Suprapubic skin (tissue), 4 donors: ENCODE data around the gene WWOX. TPM values are rescaled to one million over a fixed set of nuclear protein-coding genes. Genes with fewer than 3 reads are reported as not detected.

ENCODE experiments used
- DNase-seq, 2 donors: peaks; one replicate each; pipeline ENCODE4 v3.0.0-alpha.2; 2019; ENCODE audit warnings: low spot score in 2 of 2
- H3K27ac ChIP-seq: fragments of 200-600 bp; sonication (generic); one replicate; pipeline ENCODE4 v1.5.1; 2019
- H3K27me3 ChIP-seq: fragments of 200-600 bp; sonication (generic); one replicate; pipeline ENCODE4 v1.5.1; 2019
- H3K36me3 ChIP-seq: fragments of 200-600 bp; sonication (generic); one replicate; pipeline ENCODE4 v1.5.1; 2019
- H3K4me1 ChIP-seq: fragments of 200-600 bp; sonication (generic); one replicate; pipeline ENCODE4 v1.5.1; 2019
- H3K4me3 ChIP-seq: fragments of 200-600 bp; sonication (generic); one replicate; pipeline ENCODE4 v1.5.1; 2019; ENCODE audit warnings: mild to moderate bottlenecking
- H3K9me3 ChIP-seq: fragments of 200-600 bp; sonication (generic); one replicate; pipeline ENCODE4 v1.5.1; 2019
- CTCF ChIP-seq, 2 donors: fragments of 200-600 bp in 1 of 2; fragments of 450-650 bp in 1 of 2; sonication (generic) in 1 of 2; IDR thresholded peaks; one replicate each; pipeline ENCODE4 v1.5.1; 2016 to 2019; ENCODE audit warnings: antibody characterized with exemption in 2 of 2, mild to moderate bottlenecking in 1 of 2, moderate library complexity in 1 of 2
- EP300 ChIP-seq: sonication (generic); formaldehyde crosslinking; IDR thresholded peaks from one replicate; pipeline ENCODE4 v1.6.1; 2017; ENCODE audit warnings: antibody characterized with exemption
- POLR2A ChIP-seq, 2 donors: fragments of 450-650 bp; IDR thresholded peaks; one replicate each; pipeline ENCODE4 v1.6.1; 2017; ENCODE audit warnings: antibody characterized with exemption in 2 of 2, mild to moderate bottlenecking in 2 of 2, moderate library complexity in 2 of 2
- POLR2AphosphoS5 ChIP-seq, 3 donors: sonication (generic); formaldehyde crosslinking; IDR thresholded peaks; one replicate each; pipeline ENCODE4 v1.6.1; 2017; ENCODE audit warnings: antibody characterized with exemption in 3 of 3
- WGBS: methylation state at CpG from one replicate; pipeline ENCODE4 v1.1.5; 2018; 5-methylcytosine and 5-hydroxymethylcytosine counted together
- total RNA-seq, 4 donors: library from RNA; depleted of rRNA; stranded (reverse); fragments of >200 nt; gene quantifications; one replicate each; pipeline ENCODE4 v1.1.0, GENCODE V29; 2016

Gene WWOX
- total RNA-seq, 4 donors from 2014 or later = 29.6 to 104 (median 47.3) TPM

DNA sequence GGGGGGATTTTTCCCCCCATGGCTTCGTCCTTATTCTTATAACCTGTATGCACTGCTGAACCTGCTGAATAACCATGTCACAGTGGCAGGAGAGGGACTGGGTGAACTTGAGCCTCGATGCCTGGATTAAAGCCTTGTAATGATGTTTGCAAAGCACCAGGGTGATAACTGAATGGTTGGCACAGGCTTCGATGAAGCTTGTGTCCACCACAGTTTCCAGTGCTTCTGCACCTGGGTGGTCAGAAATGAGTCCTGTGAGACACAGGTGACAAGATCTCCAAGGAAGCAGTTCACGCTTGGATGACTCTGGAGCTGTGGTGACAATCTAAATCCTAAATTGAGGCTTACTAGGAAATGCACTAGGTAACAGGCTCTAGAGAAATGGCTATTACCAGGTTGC is 771.8 kb downstream of the WWOX start:
- DNase-seq = no peak
- H3K36me3 ChIP-seq = no peaks in the 10 kb centered on the region

DNA sequence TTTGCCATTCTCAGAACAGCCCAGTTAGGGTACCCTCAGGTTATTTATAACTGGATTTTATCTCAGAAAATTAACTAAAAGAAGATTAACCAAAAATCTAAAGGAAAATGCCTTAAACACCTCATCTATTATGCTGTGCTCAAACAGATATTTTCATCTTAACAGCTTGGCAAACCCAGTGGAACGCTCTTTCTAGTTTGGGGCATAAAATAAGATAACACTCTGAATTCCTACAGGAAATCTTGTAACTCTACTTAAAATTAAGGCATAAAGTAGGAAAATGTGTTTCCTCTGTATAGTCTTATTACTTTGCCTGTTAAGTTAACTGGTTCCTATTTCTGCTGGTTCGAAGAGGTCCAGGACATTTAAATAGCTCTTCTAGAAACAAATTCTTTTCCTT is 777.2 kb downstream of the WWOX start:
- 96% methylated on average over 2 of the region's 2 CpGs for WGBS

More for the DNA sequence above, 771.8 kb downstream of the WWOX start:
- Histone ChIP-seq H3K27ac (no peak overlapping the region), H3K4me1 (peaks cover 3% of the 10 kb centered on the region), H3K4me3 (no peak overlapping the region), H3K27me3 (no peaks in the 10 kb centered on the region), H3K9me3 (no peaks in the 10 kb centered on the region)
- TF ChIP-seq CTCF (IDR thresholded peaks at IDR 0.05) (no peak), POLR2AphosphoS5 (IDR thresholded peaks at IDR 0.05) (no peak), EP300 (no peak), POLR2A (IDR thresholded peaks at IDR 0.05) (no peak)
- 91% methylated on average over 4 of the region's 4 CpGs for WGBS

GRCh38 chr16:78877114-78877655 is 777.7 kb downstream of the WWOX start:
- no peak overlapping the region for H3K4me3 ChIP-seq
- 93% methylated on average over 5 of the region's 6 CpGs for WGBS
- peaks cover 3% of the 10 kb centered on the region for H3K4me1 ChIP-seq
- no peak overlapping the region for H3K27ac ChIP-seq
- no peak for DNase-seq
- H3K9me3 ChIP-seq = no peaks in the 10 kb centered on the region
- no peaks in the 10 kb centered on the region for H3K27me3 ChIP-seq
- H3K36me3 ChIP-seq = no peaks in the 10 kb centered on the region
- no peak for TF ChIP-seq CTCF (IDR thresholded peaks at IDR 0.05)

More for the DNA sequence above, 777.2 kb downstream of the WWOX start:
- TF ChIP-seq EP300 (no peak), POLR2AphosphoS5 (IDR thresholded peaks at IDR 0.05) (no peak), CTCF (IDR thresholded peaks at IDR 0.05) (no peak), POLR2A (IDR thresholded peaks at IDR 0.05) (no peak)
- no peaks in the 10 kb centered on the region for H3K36me3 ChIP-seq
- H3K4me3 ChIP-seq = no peak overlapping the region
- DNase-seq = no peak
- peaks cover 3% of the 10 kb centered on the region for H3K4me1 ChIP-seq
- H3K27ac ChIP-seq = no peak overlapping the region
- H3K27me3 ChIP-seq = no peaks in the 10 kb centered on the region
- H3K9me3 ChIP-seq = no peaks in the 10 kb centered on the region

DNA sequence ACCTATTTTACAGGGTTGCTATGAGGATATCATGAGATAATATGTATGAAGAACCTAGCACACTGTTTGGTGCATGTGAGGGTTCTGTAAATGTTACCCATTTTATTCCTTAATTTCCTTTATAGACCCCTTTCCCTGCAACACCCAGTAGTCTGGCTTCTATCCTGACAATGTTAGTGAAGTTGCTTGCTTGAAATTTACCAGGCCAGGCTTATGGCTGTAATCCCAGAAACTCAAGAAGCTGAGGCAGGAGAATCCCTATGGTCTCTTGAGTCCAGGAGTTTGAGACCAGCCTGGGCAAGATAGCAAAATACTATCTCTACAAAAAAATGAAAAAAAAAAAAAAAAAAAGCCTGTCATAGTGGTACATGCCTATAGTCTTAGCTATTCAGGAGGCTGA is 779.1 kb downstream of the WWOX start:
- no peak overlapping the region for H3K27ac ChIP-seq
- no peak for TF ChIP-seq POLR2A (IDR thresholded peaks at IDR 0.05)
- TF ChIP-seq EP300 = no peak
- TF ChIP-seq CTCF (IDR thresholded peaks at IDR 0.05) = no peak
- TF ChIP-seq POLR2AphosphoS5 (IDR thresholded peaks at IDR 0.05) = no peak
- no peaks in the 10 kb centered on the region for H3K36me3 ChIP-seq
- no peaks in the 10 kb centered on the region for H3K27me3 ChIP-seq
- H3K9me3 ChIP-seq = no peaks in the 10 kb centered on the region
- H3K4me3 ChIP-seq = no peak overlapping the region
- no peak for DNase-seq
- H3K4me1 ChIP-seq = peaks cover 3% of the 10 kb centered on the region

DNA sequence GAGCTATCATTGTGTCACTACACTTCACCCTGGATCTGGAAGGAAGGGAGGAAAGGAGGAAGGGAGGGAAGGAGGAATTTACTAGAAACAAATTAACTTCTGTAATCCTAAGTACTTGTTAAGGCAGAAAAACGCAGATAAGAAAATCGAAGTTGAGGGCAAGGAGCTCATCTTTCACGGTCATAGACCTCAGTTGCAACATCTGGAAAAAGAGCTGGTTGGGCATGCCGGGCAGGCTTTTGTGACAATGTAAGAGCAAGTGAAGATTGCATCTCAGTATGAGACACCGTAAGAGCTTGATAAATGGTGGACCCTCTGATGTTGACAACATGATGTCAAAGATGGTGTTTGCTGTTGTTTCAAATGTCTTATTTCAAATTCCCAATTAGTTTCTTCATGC is 779.6 kb downstream of the WWOX start:
- H3K36me3 ChIP-seq = no peaks in the 10 kb centered on the region
- WGBS = 88% methylated on average over 5 of the region's 5 CpGs
- peaks cover 3% of the 10 kb centered on the region for H3K4me1 ChIP-seq
- H3K9me3 ChIP-seq = no peaks in the 10 kb centered on the region
- H3K4me3 ChIP-seq = no peak overlapping the region
- TF ChIP-seq EP300 = no peak
- TF ChIP-seq POLR2A (IDR thresholded peaks at IDR 0.05) = no peak
- no peak for TF ChIP-seq CTCF (IDR thresholded peaks at IDR 0.05)
- no peak for TF ChIP-seq POLR2AphosphoS5 (IDR thresholded peaks at IDR 0.05)
- no peak for DNase-seq
- H3K27me3 ChIP-seq = no peaks in the 10 kb centered on the region
- H3K27ac ChIP-seq = no peak overlapping the region
